Measurements from ENCODE around the gene BIN1.

GRCh38 chr2:127072396-127072795, 34.6 kb downstream of the BIN1 start:
- TF ChIP-seq, protein P1, sequence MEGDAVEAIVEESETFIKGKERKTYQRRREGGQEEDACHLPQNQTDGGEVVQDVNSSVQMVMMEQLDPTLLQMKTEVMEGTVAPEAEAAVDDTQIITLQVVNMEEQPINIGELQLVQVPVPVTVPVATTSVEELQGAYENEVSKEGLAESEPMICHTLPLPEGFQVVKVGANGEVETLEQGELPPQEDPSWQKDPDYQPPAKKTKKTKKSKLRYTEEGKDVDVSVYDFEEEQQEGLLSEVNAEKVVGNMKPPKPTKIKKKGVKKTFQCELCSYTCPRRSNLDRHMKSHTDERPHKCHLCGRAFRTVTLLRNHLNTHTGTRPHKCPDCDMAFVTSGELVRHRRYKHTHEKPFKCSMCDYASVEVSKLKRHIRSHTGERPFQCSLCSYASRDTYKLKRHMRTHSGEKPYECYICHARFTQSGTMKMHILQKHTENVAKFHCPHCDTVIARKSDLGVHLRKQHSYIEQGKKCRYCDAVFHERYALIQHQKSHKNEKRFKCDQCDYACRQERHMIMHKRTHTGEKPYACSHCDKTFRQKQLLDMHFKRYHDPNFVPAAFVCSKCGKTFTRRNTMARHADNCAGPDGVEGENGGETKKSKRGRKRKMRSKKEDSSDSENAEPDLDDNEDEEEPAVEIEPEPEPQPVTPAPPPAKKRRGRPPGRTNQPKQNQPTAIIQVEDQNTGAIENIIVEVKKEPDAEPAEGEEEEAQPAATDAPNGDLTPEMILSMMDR (IDR thresholded peaks at IDR 0.05) = no peak
- TF ChIP-seq POLR2AphosphoS5 (IDR thresholded peaks at IDR 0.05) (no peak), EP300 (IDR thresholded peaks at IDR 0.05) (no peak)

Data from gastroesophageal sphincter (tissue), 3 donors.